ENCODE results near the gene GTPBP8. TPM values are rescaled to one million over a fixed set of nuclear protein-coding genes. Genes with fewer than 3 reads are reported as not detected.

Gene GTPBP8
- 16.8 TPM for total RNA-seq

- peak; percentile 76 for DNase-seq
These were observed at the start of gene GTPBP8 for GRCh38 chr3:112990672-112991602. GTPBP8 (plus strand) TSS chr3:112990984; CDS start chr3:112991000, 16 bp downstream.

- no peak for DNase-seq
These were observed 42.4 kb upstream of the GTPBP8 start for GRCh38 chr3:112948346-112948838.

- no peak for DNase-seq
These were observed 34.4 kb upstream of the GTPBP8 start for GRCh38 chr3:112956351-112956750.

GRCh38 chr3:112958811-112959560, 31.8 kb upstream of the GTPBP8 start:
- DNase-seq: no peak

GRCh38 chr3:112963683-112964082, 27.1 kb upstream of the GTPBP8 start:
- no peak for DNase-seq

- DNase-seq: no peak
These were observed 25.1 kb upstream of the GTPBP8 start for GRCh38 chr3:112965656-112966055.

- DNase-seq: no peak
These were observed 24.2 kb upstream of the GTPBP8 start for GRCh38 chr3:112966633-112967032.

- no peak for DNase-seq
These were observed 23.4 kb upstream of the GTPBP8 start for GRCh38 chr3:112967425-112967824.

- DNase-seq: no peak
These were observed 23.0 kb upstream of the GTPBP8 start for GRCh38 chr3:112967828-112968227.

- no peak for DNase-seq
These were observed 18.6 kb upstream of the GTPBP8 start for GRCh38 chr3:112972158-112972557.

- DNase-seq: no peak
These were observed 17.2 kb upstream of the GTPBP8 start for GRCh38 chr3:112973325-112974177.

- no peak for DNase-seq
These were observed 16.6 kb upstream of the GTPBP8 start for GRCh38 chr3:112974178-112974517.

- no peak for DNase-seq
These were observed 15.9 kb upstream of the GTPBP8 start, which contains the start of gene CD200R1 for GRCh38 chr3:112974894-112975293. CD200R1 (minus strand) TSS chr3:112975103; CDS start chr3:112974857, 246 bp downstream.

GRCh38 chr3:112976001-112976400, 14.8 kb upstream of the GTPBP8 start:
- DNase-seq: no peak

- no peak for DNase-seq
These were observed 13.8 kb upstream of the GTPBP8 start for GRCh38 chr3:112976953-112977352.

- peak; percentile 22 for DNase-seq
These were observed 11.4 kb upstream of the GTPBP8 start for GRCh38 chr3:112979244-112979832.

GRCh38 chr3:112980080-112980479, 10.7 kb upstream of the GTPBP8 start:
- no peak for DNase-seq

- DNase-seq: no peak
These were observed 8.1 kb upstream of the GTPBP8 start for GRCh38 chr3:112982710-112983109.

- no peak for DNase-seq
These were observed 6.3 kb upstream of the GTPBP8 start for GRCh38 chr3:112984485-112984884.

GRCh38 chr3:112987710-112988334, 3.0 kb upstream of the GTPBP8 start:
- DNase-seq: no peak

GRCh38 chr3:112995800-112996199, 5.0 kb downstream of the GTPBP8 start:
- DNase-seq: no peak
